DMS 273 (cell line): Measurements from ENCODE around the gene ADPRH.

Experiments
- DNase-seq: peaks from one replicate; lab custom pipeline; 2025; ENCODE audit not compliant: unreplicated experiment; lab: John Stamatoyannopoulos, UW

ADPRH gene

GRCh38 chr3:119595639-119596334 is 16.5 kb downstream of the ADPRH start:
- peak; percentile 63 for DNase-seq

GRCh38 chr3:119596398-119596797 is 17.1 kb downstream of the ADPRH start:
- DNase-seq, result peak; percentile 24

- DNase-seq, result peak; percentile 28
Measured at GRCh38 chr3:119597548-119598288, 18.4 kb downstream of the ADPRH start, which contains the start of gene PLA1A. Gene PLA1A, plus strand, starts transcription at chr3:119597885. Its CDS starts 29 bp downstream, at chr3:119597914.

- DNase-seq, result no peak
Measured at GRCh38 chr3:119598410-119599098, 19.3 kb downstream of the ADPRH start.

GRCh38 chr3:119599558-119600174 is 20.4 kb downstream of the ADPRH start:
- no peak for DNase-seq

- DNase-seq, result peak; percentile 65
Measured at GRCh38 chr3:119600732-119601131, 21.4 kb downstream of the ADPRH start.

- no peak for DNase-seq
Measured at GRCh38 chr3:119601154-119601553, 21.9 kb downstream of the ADPRH start.

GRCh38 chr3:119602676-119603075 is 23.4 kb downstream of the ADPRH start:
- DNase-seq, result no peak

- DNase-seq, result no peak
Measured at GRCh38 chr3:119604878-119605277, 25.6 kb downstream of the ADPRH start.

- no peak for DNase-seq
Measured at GRCh38 chr3:119608405-119609000, 29.2 kb downstream of the ADPRH start.

GRCh38 chr3:119609301-119609700 is 30.0 kb downstream of the ADPRH start:
- no peak for DNase-seq

GRCh38 chr3:119611664-119612063 is 32.4 kb downstream of the ADPRH start:
- DNase-seq, result no peak

GRCh38 chr3:119613201-119613600 is 33.9 kb downstream of the ADPRH start:
- no peak for DNase-seq

GRCh38 chr3:119613872-119614271 is 34.6 kb downstream of the ADPRH start:
- no peak for DNase-seq

GRCh38 chr3:119616056-119616455 is 36.8 kb downstream of the ADPRH start:
- DNase-seq, result no peak

- DNase-seq, result no peak
Measured at GRCh38 chr3:119619094-119619493, 39.8 kb downstream of the ADPRH start.

- DNase-seq, result peak; percentile 91
Measured at GRCh38 chr3:119620899-119621298, 41.6 kb downstream of the ADPRH start.

GRCh38 chr3:119624002-119624720 is 44.9 kb downstream of the ADPRH start:
- DNase-seq, result no peak

- peak; percentile 22 for DNase-seq
Measured at GRCh38 chr3:119625451-119626153, 46.3 kb downstream of the ADPRH start.

GRCh38 chr3:119626196-119626595 is 46.9 kb downstream of the ADPRH start:
- no peak for DNase-seq
